ENCODE data around the gene UBE2E3.

Gene UBE2E3

GRCh38 chr2:180943275-180943674 is 37.1 kb upstream of the UBE2E3 start:
- Histone ChIP-seq H3K27ac (no peak overlapping the region), H3K36me3 (no peaks in the 10 kb centered on the region), H3K9me3 (no peaks in the 10 kb centered on the region), H3K4me3 (ENCODE audit: low read depth in 1 of 2, low read length in 1 of 2) (no peak overlapping the region), H3K27me3 (no peaks in the 10 kb centered on the region), H3K4me1 (ENCODE audit: control insufficient read depth in 1 of 2, insufficient read depth in 1 of 2, low read depth in 1 of 2, low read length in 1 of 2) (no peaks in the 10 kb centered on the region)
- no peak for TF ChIP-seq CTCF (IDR thresholded peaks at IDR 0.05)

- no peaks in the 10 kb centered on the region for H3K9me3 ChIP-seq
- TF ChIP-seq CTCF (IDR thresholded peaks at IDR 0.05), result no peak
- no peak overlapping the region for H3K27ac ChIP-seq
- H3K4me3 ChIP-seq (ENCODE audit: low read depth in 1 of 2, low read length in 1 of 2), result no peak overlapping the region
- no peaks in the 10 kb centered on the region for H3K4me1 ChIP-seq (ENCODE audit: control insufficient read depth in 1 of 2, insufficient read depth in 1 of 2, low read depth in 1 of 2, low read length in 1 of 2)
- H3K36me3 ChIP-seq, result no peaks in the 10 kb centered on the region
- no peaks in the 10 kb centered on the region for H3K27me3 ChIP-seq
These were observed 36.0 kb upstream of the UBE2E3 start for GRCh38 chr2:180944372-180944771.

GRCh38 chr2:180947208-180947689 is 33.2 kb upstream of the UBE2E3 start:
- H3K4me3 ChIP-seq (ENCODE audit: low read depth in 1 of 2, low read length in 1 of 2), result no peak overlapping the region
- no peak for TF ChIP-seq CTCF (IDR thresholded peaks at IDR 0.05)
- no peaks in the 10 kb centered on the region for H3K9me3 ChIP-seq
- no peak overlapping the region for H3K27ac ChIP-seq
- no peaks in the 10 kb centered on the region for H3K36me3 ChIP-seq
- no peaks in the 10 kb centered on the region for H3K27me3 ChIP-seq
- no peaks in the 10 kb centered on the region for H3K4me1 ChIP-seq (ENCODE audit: control insufficient read depth in 1 of 2, insufficient read depth in 1 of 2, low read depth in 1 of 2, low read length in 1 of 2)

GRCh38 chr2:180949896-180950295 is 30.5 kb upstream of the UBE2E3 start:
- H3K9me3 ChIP-seq, result no peaks in the 10 kb centered on the region

GRCh38 chr2:180952082-180952481 is 28.3 kb upstream of the UBE2E3 start:
- TF ChIP-seq CTCF (IDR thresholded peaks at IDR 0.05), result no peak
- Histone ChIP-seq H3K9me3 (no peaks in the 10 kb centered on the region), H3K36me3 (no peaks in the 10 kb centered on the region), H3K4me3 (ENCODE audit: low read depth in 1 of 2, low read length in 1 of 2) (no peak overlapping the region), H3K27me3 (no peaks in the 10 kb centered on the region), H3K4me1 (ENCODE audit: control insufficient read depth in 1 of 2, insufficient read depth in 1 of 2, low read depth in 1 of 2, low read length in 1 of 2) (no peaks in the 10 kb centered on the region), H3K27ac (no peak overlapping the region)

More at GRCh38 chr2:180949896-180950295, 30.5 kb upstream of the UBE2E3 start:
- H3K36me3 ChIP-seq, result no peaks in the 10 kb centered on the region
- no peak overlapping the region for H3K27ac ChIP-seq
- no peak for TF ChIP-seq CTCF (IDR thresholded peaks at IDR 0.05)
- no peaks in the 10 kb centered on the region for H3K27me3 ChIP-seq
- H3K4me3 ChIP-seq (ENCODE audit: low read depth in 1 of 2, low read length in 1 of 2), result no peak overlapping the region
- no peaks in the 10 kb centered on the region for H3K4me1 ChIP-seq (ENCODE audit: control insufficient read depth in 1 of 2, insufficient read depth in 1 of 2, low read depth in 1 of 2, low read length in 1 of 2)
